GM18511 (cell line): ENCODE data around the gene ANO1.

Experiments
- ATAC-seq: cut with Tn5 transposase; IDR thresholded peaks from one replicate; pipeline ENCODE4 v1.9.1; 2021; ENCODE audit warnings: mild to moderate bottlenecking, moderate library complexity; ENCODE audit not compliant: unreplicated experiment

The ANO1 gene

DNA sequence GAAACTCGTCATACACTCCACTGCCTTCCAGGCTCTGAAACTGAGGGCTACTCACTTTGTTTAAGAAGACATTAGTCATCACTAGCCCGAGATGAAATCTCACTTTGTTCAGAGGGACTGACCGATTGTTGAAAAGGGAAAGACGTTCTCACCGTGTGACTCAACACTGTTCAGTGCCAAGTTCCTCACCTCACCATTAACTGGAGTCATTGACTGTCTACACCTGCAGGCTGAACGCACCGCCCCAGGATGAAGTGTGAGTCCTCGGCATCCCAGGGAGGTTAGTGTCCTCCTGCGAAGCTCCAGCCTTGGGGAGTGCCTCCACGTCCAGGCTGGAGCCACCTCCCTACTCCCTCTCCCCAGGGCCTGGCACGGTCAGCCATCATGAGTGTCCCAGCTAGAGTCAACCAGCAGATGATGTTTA lies 155.4 kb downstream of the ANO1 start:
- ATAC-seq: no peak

DNA sequence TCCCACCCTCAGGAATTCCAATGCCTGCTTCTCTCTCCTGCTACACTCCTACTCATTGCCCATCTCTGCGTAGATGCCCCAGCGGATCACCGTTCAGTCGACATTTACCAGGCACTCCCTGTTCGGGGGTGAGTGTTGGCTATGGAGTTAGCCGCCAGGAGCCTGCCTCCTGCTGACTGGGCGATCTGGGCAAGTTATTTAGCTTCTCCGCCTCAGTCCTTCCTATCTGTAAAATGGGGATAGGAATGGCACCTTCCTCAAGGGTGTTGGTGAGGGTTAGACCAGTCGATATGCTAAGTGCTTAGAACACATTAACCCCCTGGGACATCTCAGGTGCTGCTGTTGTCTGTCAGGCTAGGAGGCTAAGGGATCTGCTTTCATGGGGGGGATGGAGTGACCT lies 155.8 kb downstream of the ANO1 start:
- no peak for ATAC-seq
